Naive thymus-derived CD4-positive, alpha-beta T cell (primary cell): ENCODE results near the gene IP6K1. TPM values are rescaled to one million over a fixed set of nuclear protein-coding genes. Genes with fewer than 3 reads are reported as not detected.
A peak's percentile ranks its signal among the peaks of the same experiment; 100 is the strongest.
"Not testable (repeated sequence)": the region's sequence is repeated elsewhere in the genome, so short reads cannot be mapped to it uniquely, and the experiment has no call there.

ENCODE experiments used
- ATAC-seq: fragments of 150-1000 bp; cut with Tn5 transposase; 2 replicates; pipeline ENCODE4 v1.10.0; 2021; ENCODE audit warnings: mild to moderate bottlenecking, moderate library complexity
- CTCF ChIA-PET: fragments of 350-600 bp; sonication (Branson Sonifier 250); formaldehyde crosslinking; loops from one replicate; lab custom pipeline; 2021; ENCODE audit warnings: antibody characterized with exemption; lab: Charles Lee
- POLR2A ChIA-PET: fragments of 350-600 bp; sonication (Branson Sonifier 250); formaldehyde crosslinking; loops from one replicate; lab custom pipeline; 2021; ENCODE audit warnings: antibody characterized with exemption, inconsistent platforms; lab: Charles Lee
- DNase-seq, 9 donors: peaks; one replicate each; pipeline versions ENCODE4 v3.0.0 to v3.0.0-alpha.2; 2020 to 2022; ENCODE audit warnings: mixed read lengths in 1 of 9
- H3K27ac ChIP-seq: one replicate; pipeline ENCODE4 v1.7.0; 2013; ENCODE audit warnings: mild to moderate bottlenecking, low read depth, low read length, moderate library complexity
- H3K27me3 ChIP-seq, 2 donors: one replicate each; pipeline ENCODE4 v1.7.0; 2013; ENCODE audit warnings: low read length in 2 of 2, mild to moderate bottlenecking in 2 of 2, moderate library complexity in 2 of 2; ENCODE audit not compliant: control insufficient read depth in 2 of 2, insufficient read depth in 2 of 2
- H3K36me3 ChIP-seq, 3 experiments: 1 replicate in 2 of 3; 2 replicates in 1 of 3; pipeline ENCODE4 v1.7.0; 2013; ENCODE audit warnings: low read length in 3 of 3, mild to moderate bottlenecking in 3 of 3, moderate library complexity in 1 of 3; ENCODE audit not compliant: insufficient read depth in 3 of 3, control insufficient read depth in 2 of 3
- H3K4me1 ChIP-seq, 2 donors: one replicate each; pipeline ENCODE4 v1.7.0; 2013; ENCODE audit warnings: low read length in 2 of 2, mild to moderate bottlenecking in 2 of 2, moderate library complexity in 1 of 2; ENCODE audit not compliant: control insufficient read depth in 2 of 2, insufficient read depth in 2 of 2
- H3K4me3 ChIP-seq: 2 replicates; pipeline ENCODE4 v1.7.0; 2013; ENCODE audit warnings: mild to moderate bottlenecking, low read length
- H3K9me3 ChIP-seq, 3 experiments: 1 replicate in 2 of 3; 2 replicates in 1 of 3; pipeline ENCODE4 v1.7.0; 2013; ENCODE audit warnings: low read length in 3 of 3; ENCODE audit not compliant: control insufficient read depth in 2 of 3
- H3K27ac Mint-ChIP-seq, 9 donors: one replicate each; pipeline ENCODE4 v1.8.0; 2020 to 2022; ENCODE audit warnings: mixed read lengths in 9 of 9, mild to moderate bottlenecking in 8 of 9, moderate library complexity in 5 of 9, inconsistent platforms in 2 of 9
- H3K27me3 Mint-ChIP-seq, 5 donors: one replicate each; pipeline ENCODE4 v1.8.0; 2021 to 2022; ENCODE audit warnings: mixed read lengths in 5 of 5, mild to moderate bottlenecking in 1 of 5
- H3K36me3 Mint-ChIP-seq, 5 donors: one replicate each; pipeline ENCODE4 v1.8.0; 2020 to 2022; ENCODE audit warnings: mixed read lengths in 5 of 5, mild to moderate bottlenecking in 3 of 5, inconsistent platforms in 1 of 5
- H3K4me1 Mint-ChIP-seq, 7 donors: one replicate each; pipeline ENCODE4 v1.8.0; 2020 to 2022; ENCODE audit warnings: mixed read lengths in 7 of 7, mild to moderate bottlenecking in 3 of 7, inconsistent platforms in 1 of 7
- H3K4me3 Mint-ChIP-seq, 10 donors: one replicate each; pipeline ENCODE4 v1.8.0; 2020 to 2022; ENCODE audit warnings: mild to moderate bottlenecking in 10 of 10, mixed read lengths in 10 of 10, moderate library complexity in 6 of 10, inconsistent platforms in 2 of 10
- H3K9me3 Mint-ChIP-seq, 11 donors: one replicate each; pipeline ENCODE4 v1.8.0; 2020 to 2022; ENCODE audit warnings: mixed read lengths in 11 of 11, mild to moderate bottlenecking in 4 of 11, inconsistent platforms in 1 of 11, moderate library complexity in 1 of 11
- intact Hi-C, 2 donors: fragments of 100-400 bp; cut with micrococcal nuclease; formaldehyde crosslinking; loops; one replicate each; pipeline ENCODE4 v1.15.1; 2023
- polyA plus RNA-seq, 2 donors: library from polyadenylated mRNA; unstranded; fragments of 300-500 nt; fragmentation: Illumina TruSeq; gene quantifications; one replicate each; pipeline ENCODE4 v1.2.3, GENCODE V29; 2021
- total RNA-seq, 6 experiments: library from RNA in 5 of 6; stranded (reverse) in 5 of 6; gene quantifications; 1 replicate in 5 of 6; 2 replicates in 1 of 6; pipeline ENCODE4 v1.2.3 and lab custom pipeline; 2021 to 2026

IP6K1 gene
- total and polyA plus RNA-seq, 7 experiments from 2014 or later, result 18.4 to 57.0 (median 45.4) TPM

DNA sequence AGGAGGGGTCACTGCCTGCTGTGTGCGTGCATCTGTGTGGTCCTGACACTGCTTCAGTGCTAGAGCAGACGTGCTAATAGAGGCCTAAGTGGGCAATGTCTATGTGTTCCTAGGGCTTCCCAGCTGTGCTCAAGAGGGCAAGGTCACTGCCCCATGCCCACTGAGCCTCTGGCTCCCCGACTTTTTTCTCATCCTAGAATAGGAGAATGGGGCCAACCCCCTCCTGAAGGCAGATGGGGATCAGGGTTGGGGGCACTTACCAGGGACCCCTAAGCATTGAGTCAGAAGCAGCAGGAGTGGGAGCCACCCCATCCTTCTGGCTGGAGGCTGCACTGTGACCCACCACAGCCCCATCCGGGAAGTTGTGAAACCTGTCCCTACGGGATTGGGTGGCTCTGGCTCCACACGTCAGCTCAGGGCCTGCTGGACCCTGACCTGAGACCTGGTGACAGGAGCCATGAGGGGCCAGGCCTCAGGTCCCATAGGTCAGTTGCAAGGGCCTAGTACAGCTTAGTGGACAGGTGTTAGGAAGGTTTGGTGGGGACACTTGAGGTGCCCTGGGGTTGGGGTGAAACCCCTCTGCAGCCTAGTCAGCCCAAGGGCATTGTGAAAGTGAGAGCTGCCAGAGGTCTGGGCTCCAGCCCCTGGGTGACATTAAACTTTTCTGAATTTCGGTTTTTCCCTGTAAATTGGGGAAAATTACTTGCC, 97.8 kb downstream of the IP6K1 start:
- H3K27me3 ChIP-seq, result not testable (repeated sequence)

DNA sequence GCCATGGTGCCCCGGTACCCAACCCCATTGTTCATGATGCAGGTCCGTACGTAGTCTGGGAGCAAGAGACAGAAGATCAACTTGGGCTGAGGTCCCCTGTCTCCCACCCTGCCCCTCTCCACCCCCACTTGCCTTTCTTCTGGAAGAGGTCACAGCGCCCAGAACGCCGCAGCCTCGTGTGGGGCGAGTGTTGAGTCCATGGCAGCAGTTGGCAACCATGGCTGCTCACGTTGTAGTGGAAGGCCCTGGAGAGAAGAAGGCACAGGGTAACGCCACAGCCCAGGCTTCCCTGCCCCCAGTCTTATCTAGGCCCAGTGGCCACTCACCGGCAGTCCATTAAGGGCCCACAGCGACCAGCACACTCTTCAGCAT, 98.9 kb downstream of the IP6K1 start:
- H3K27me3 Mint-ChIP-seq, POLR2A ChIA-PET, DNase-seq, H3K9me3 Mint-ChIP-seq, H3K27me3 ChIP-seq, H3K4me3 ChIP-seq, H3K27ac ChIP-seq, CTCF ChIA-PET, H3K9me3 ChIP-seq, H3K36me3 Mint-ChIP-seq, ATAC-seq: not testable (repeated sequence)
- intact Hi-C loops, result loop anchor here in 1 of 2 donors (5.0 kb wide), 1 partner anchor 35 kb away; the partner anchor contains the start of gene GMPPB
- peak overlapping the region in 8 of 10 donors; percentile 36 to 99 (median 76) for H3K4me3 Mint-ChIP-seq
- peak overlapping the region in 2 of 9 donors; percentile 31 to 46 for H3K27ac Mint-ChIP-seq
- H3K4me1 Mint-ChIP-seq, result peaks cover 12 to 43% (median 31%) of the 10 kb centered on the region in 7 donors
- H3K4me1 ChIP-seq, result peaks cover 6 to 13% of the 10 kb centered on the region in 2 donors
- H3K36me3 ChIP-seq, result peaks cover 0 to 23% (median 0%) of the 10 kb centered on the region in 3 experiments

More for the DNA sequence above, 97.8 kb downstream of the IP6K1 start:
- ATAC-seq, H3K36me3 Mint-ChIP-seq, H3K9me3 ChIP-seq, CTCF ChIA-PET, H3K9me3 Mint-ChIP-seq, DNase-seq, H3K27me3 Mint-ChIP-seq: not testable (repeated sequence)
- POLR2A ChIA-PET, result interaction anchor here (1.1 to 1.3 kb wide), 2 partner anchors 11 to 15 kb away, joined by 4 to 5 read pairs; no protein-coding TSS in a partner anchor
- H3K36me3 ChIP-seq, result peaks cover 0 to 12% (median 0%) of the 10 kb centered on the region in 3 experiments
- Mint-ChIP-seq H3K4me3 (peak overlapping the region; percentile 84 to 99 (median 96)), H3K4me1 (peaks cover 13 to 47% (median 34%) of the 10 kb centered on the region in 7 donors), H3K27ac (peak overlapping the region; percentile 87 to 99 (median 95))
- intact Hi-C loops, result loop anchor here (1.0 to 5.0 kb wide), 5 partner anchors 14 to 241 kb away; partner anchors contain the start of genes APEH (in 2 of the 2), AMIGO3 (in 1 of the 2), GMPPB (in 1 of the 2) and MON1A (in 1 of the 2)
- peak overlapping the region; percentile 97 for H3K4me3 ChIP-seq
- H3K27ac ChIP-seq, result peak overlapping the region; percentile 82
- H3K4me1 ChIP-seq, result peaks cover 6 to 13% of the 10 kb centered on the region in 2 donors

DNA sequence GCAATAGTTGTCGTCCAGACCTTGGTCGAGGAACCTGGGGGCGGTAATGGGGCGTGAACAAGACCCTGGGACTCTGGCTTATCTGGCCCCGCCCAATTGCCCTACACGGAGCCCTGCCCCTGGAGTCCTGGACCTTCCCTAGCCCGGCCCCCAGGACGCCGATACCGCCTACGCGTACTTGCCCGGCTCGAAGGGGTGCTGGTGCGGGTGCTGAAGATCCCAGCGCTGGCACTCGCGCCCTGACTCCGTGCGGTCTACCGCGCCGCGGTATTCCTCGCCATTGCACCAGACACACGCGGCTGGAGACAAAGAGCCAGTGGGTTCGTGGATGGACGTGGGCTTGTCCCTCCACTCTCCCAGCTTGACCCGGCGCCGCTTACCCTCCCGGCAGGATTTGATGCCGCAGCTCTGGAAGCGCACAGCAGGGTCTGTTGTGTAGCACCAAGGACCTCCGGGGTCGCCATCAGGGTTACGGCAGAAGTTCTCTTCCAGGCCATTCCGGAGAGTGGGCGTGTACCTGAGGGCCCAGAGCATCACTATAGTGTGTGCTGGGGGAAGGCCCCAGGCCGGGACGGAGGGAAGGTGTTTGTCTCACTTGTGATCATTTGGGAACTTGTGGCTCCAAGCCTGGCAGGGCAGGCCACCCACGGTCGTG, 99.4 kb downstream of the IP6K1 start:
- Histone ChIP-seq H3K36me3 (peaks cover 0 to 28% (median 2%) of the 10 kb centered on the region in 3 experiments), H3K4me1 (peaks cover 6 to 13% of the 10 kb centered on the region in 2 donors), H3K4me3 (peak overlapping the region; percentile 46)
- H3K27ac ChIP-seq, H3K9me3 Mint-ChIP-seq, POLR2A ChIA-PET, H3K36me3 Mint-ChIP-seq, H3K27me3 ChIP-seq, H3K9me3 ChIP-seq, H3K27me3 Mint-ChIP-seq, CTCF ChIA-PET: not testable (repeated sequence)
- Mint-ChIP-seq H3K4me3 (peak overlapping the region in 9 of 10 donors; percentile 36 to 99 (median 76)), H3K27ac (peak overlapping the region in 1 of 9 donors; percentile 31), H3K4me1 (peaks cover 12 to 42% (median 31%) of the 10 kb centered on the region in 7 donors)
- ATAC-seq (peak; percentile 16), DNase-seq (peak in 6 of 9 donors; percentile 19 to 44 (median 25))
- intact Hi-C loops, result loop anchor here in 1 of 2 donors (5.0 kb wide), 1 partner anchor 35 kb away; the partner anchor contains the start of gene GMPPB

DNA sequence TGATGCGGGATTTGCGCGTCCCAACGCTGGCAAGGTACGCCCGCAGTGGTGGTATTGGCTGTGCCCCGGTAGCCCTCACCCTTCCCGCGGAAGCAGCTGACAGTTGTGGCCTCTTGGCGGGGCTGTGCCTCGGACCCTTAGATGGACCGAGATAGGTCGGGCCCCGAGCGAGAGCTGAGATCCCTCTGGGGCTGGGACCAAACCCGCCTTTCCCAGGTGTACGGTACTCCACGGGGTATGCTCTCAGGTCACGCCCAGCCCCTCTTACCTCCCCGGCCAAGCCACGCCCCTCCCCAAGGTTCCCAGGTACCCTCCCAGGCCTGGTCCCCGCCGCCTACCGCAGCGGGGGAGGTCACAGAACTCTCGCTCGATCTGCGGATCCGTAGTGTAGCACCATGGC, 100.0 kb downstream of the IP6K1 start:
- H3K9me3 ChIP-seq, H3K36me3 Mint-ChIP-seq, CTCF ChIA-PET, H3K9me3 Mint-ChIP-seq, H3K27ac ChIP-seq, POLR2A ChIA-PET, H3K27me3 Mint-ChIP-seq, H3K27me3 ChIP-seq: not testable (repeated sequence)
- Histone ChIP-seq H3K4me3 (peak overlapping the region; percentile 46), H3K36me3 (peaks cover 0 to 34% (median 5%) of the 10 kb centered on the region in 3 experiments), H3K4me1 (peaks cover 6 to 13% of the 10 kb centered on the region in 2 donors)
- peaks cover 12 to 38% (median 29%) of the 10 kb centered on the region in 7 donors for H3K4me1 Mint-ChIP-seq
- ATAC-seq (peak; percentile 33), DNase-seq (peak in 6 of 9 donors; percentile 21 to 46 (median 33))
- intact Hi-C loops, result loop anchor here in 1 of 2 donors (5.0 kb wide), 1 partner anchor 36 kb away; the partner anchor contains the start of gene GMPPB
- H3K27ac Mint-ChIP-seq, result peak overlapping the region in 1 of 9 donors; percentile 28
- H3K4me3 Mint-ChIP-seq, result peak overlapping the region in 9 of 10 donors; percentile 38 to 99 (median 75)

DNA sequence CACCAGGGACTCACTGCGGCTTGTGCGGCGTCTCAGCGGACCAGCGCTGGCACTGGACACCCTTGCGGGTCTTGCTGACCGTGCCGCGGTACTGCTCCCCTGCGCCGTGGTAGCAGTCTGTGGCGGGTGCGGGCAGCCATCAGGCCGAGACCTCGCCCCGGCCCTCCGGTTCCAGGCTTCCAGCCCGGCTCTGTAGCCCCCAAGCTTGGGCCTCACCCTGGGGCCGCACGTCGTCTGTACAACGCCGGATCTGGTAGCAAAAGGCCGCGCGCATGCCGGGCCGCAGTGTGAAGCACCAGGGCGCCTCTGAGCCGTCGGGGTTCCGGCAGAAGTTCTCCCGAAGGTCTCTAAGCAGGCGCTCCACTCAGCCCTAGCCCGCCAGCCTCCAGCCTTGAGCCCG, 100.5 kb downstream of the IP6K1 start:
- H3K27me3 ChIP-seq, H3K27ac ChIP-seq, H3K27ac Mint-ChIP-seq, H3K27me3 Mint-ChIP-seq, H3K9me3 ChIP-seq, H3K9me3 Mint-ChIP-seq, POLR2A ChIA-PET, H3K36me3 Mint-ChIP-seq, H3K4me3 ChIP-seq, ATAC-seq, CTCF ChIA-PET: not testable (repeated sequence)
- intact Hi-C loops, result loop anchor here in 1 of 2 donors (5.0 kb wide), 1 partner anchor 36 kb away; the partner anchor contains the start of gene GMPPB
- H3K36me3 ChIP-seq, result peaks cover 0 to 39% (median 8%) of the 10 kb centered on the region in 3 experiments
- Mint-ChIP-seq H3K4me1 (peaks cover 12 to 33% (median 24%) of the 10 kb centered on the region in 7 donors), H3K4me3 (peak overlapping the region in 5 of 10 donors; percentile 75 to 99 (median 79))
- H3K4me1 ChIP-seq, result peaks cover 6 to 13% of the 10 kb centered on the region in 2 donors
- peak in 1 of 9 donors; percentile 8 for DNase-seq

DNA sequence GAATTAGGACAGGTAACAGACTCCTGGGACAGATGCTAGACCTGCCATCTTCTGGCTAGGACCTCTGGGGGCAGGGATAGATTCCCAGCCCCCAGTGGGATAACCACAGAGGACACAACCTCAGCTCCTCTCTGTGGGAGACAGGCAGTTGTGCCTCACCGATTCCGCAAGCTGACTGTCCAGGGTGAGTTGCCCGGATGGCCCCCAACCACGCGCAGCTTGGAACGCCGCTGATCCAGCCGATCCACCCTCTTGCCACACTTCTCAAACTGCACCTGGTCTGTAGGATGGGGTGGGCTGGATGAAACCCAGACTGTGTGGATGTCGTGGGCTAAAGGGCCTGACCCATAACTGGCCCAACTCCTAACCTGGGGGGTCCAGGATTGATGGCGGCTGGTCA, 101.2 kb downstream of the IP6K1 start:
- H3K4me1 ChIP-seq, H3K27me3 Mint-ChIP-seq, H3K4me3 ChIP-seq, CTCF ChIA-PET, H3K9me3 ChIP-seq, H3K9me3 Mint-ChIP-seq, H3K27ac ChIP-seq, ATAC-seq, H3K36me3 Mint-ChIP-seq, H3K27ac Mint-ChIP-seq, POLR2A ChIA-PET, H3K27me3 ChIP-seq, DNase-seq: not testable (repeated sequence)
- H3K4me3 Mint-ChIP-seq, result peak overlapping the region in 6 of 10 donors; percentile 14 to 99 (median 44)
- intact Hi-C loops, result loop anchor here in 1 of 2 donors (5.0 kb wide), 1 partner anchor 37 kb away; the partner anchor contains the start of gene GMPPB
- H3K4me1 Mint-ChIP-seq, result peaks cover 9 to 27% (median 16%) of the 10 kb centered on the region in 7 donors
- peaks cover 0 to 46% (median 14%) of the 10 kb centered on the region in 3 experiments for H3K36me3 ChIP-seq
